Hepatocyte (in vitro differentiated cells): ENCODE data around the gene CACFD1.

Source experiments
- EZH2phosphoT487 ChIP-seq: fragments of 200-600 bp; sonication (generic); IDR thresholded peaks from one replicate; pipeline ENCODE4 v1.6.1; 2018; ENCODE audit warnings: antibody characterized with exemption, mild to moderate bottlenecking, low read depth, moderate library complexity; ENCODE audit not compliant: unreplicated experiment, severe bottlenecking
- TF ChIP-seq, protein P1 (sequence below): fragments of 200-600 bp; sonication (generic); IDR thresholded peaks from 2 replicates; pipeline ENCODE4 v1.5.1; 2016; ENCODE audit warnings: antibody characterized with exemption, mild to moderate bottlenecking; ENCODE audit not compliant: poor library complexity

- TF ChIP-seq, protein P1, sequence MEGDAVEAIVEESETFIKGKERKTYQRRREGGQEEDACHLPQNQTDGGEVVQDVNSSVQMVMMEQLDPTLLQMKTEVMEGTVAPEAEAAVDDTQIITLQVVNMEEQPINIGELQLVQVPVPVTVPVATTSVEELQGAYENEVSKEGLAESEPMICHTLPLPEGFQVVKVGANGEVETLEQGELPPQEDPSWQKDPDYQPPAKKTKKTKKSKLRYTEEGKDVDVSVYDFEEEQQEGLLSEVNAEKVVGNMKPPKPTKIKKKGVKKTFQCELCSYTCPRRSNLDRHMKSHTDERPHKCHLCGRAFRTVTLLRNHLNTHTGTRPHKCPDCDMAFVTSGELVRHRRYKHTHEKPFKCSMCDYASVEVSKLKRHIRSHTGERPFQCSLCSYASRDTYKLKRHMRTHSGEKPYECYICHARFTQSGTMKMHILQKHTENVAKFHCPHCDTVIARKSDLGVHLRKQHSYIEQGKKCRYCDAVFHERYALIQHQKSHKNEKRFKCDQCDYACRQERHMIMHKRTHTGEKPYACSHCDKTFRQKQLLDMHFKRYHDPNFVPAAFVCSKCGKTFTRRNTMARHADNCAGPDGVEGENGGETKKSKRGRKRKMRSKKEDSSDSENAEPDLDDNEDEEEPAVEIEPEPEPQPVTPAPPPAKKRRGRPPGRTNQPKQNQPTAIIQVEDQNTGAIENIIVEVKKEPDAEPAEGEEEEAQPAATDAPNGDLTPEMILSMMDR: no peak
- TF ChIP-seq EZH2phosphoT487: no peak
These were observed 10.7 kb downstream of the CACFD1 start for GRCh38 chr9:133470427-133470924.
